Activated naive CD8-positive, alpha-beta T cell treated with anti-CD3 and anti-CD28 coated beads for 36 hours (primary cell): ENCODE measurements around the gene C5orf46. TPM values are rescaled to one million over a fixed set of nuclear protein-coding genes. Genes with fewer than 3 reads are reported as not detected.
"Not testable (repeated sequence)": the region's sequence is repeated elsewhere in the genome, so short reads cannot be mapped to it uniquely, and the experiment has no call there.

Experiments
- DNase-seq: peaks from one replicate; pipeline ENCODE4 v3.0.0; 2021
- H3K27ac Mint-ChIP-seq: one replicate; pipeline ENCODE4 v1.8.0; 2022; ENCODE audit warnings: mild to moderate bottlenecking, moderate library complexity, mixed read lengths
- H3K27me3 Mint-ChIP-seq: one replicate; pipeline ENCODE4 v1.8.0; 2022; ENCODE audit warnings: mild to moderate bottlenecking, mixed read lengths
- H3K36me3 Mint-ChIP-seq: one replicate; pipeline ENCODE4 v1.8.0; 2021; ENCODE audit warnings: mild to moderate bottlenecking, mixed read lengths
- H3K4me1 Mint-ChIP-seq: one replicate; pipeline ENCODE4 v1.8.0; 2021; ENCODE audit warnings: mixed read lengths
- H3K4me3 Mint-ChIP-seq: one replicate; pipeline ENCODE4 v1.8.0; 2022; ENCODE audit warnings: mild to moderate bottlenecking, moderate library complexity, mixed read lengths
- H3K9me3 Mint-ChIP-seq: one replicate; pipeline ENCODE4 v1.8.0; 2022; ENCODE audit warnings: mixed read lengths
- total RNA-seq, 2 experiments: library from RNA; stranded (reverse); gene quantifications; one replicate each; pipeline ENCODE4 v1.2.3, GENCODE V29; 2021

Gene C5orf46
- not detected for total RNA-seq

DNA sequence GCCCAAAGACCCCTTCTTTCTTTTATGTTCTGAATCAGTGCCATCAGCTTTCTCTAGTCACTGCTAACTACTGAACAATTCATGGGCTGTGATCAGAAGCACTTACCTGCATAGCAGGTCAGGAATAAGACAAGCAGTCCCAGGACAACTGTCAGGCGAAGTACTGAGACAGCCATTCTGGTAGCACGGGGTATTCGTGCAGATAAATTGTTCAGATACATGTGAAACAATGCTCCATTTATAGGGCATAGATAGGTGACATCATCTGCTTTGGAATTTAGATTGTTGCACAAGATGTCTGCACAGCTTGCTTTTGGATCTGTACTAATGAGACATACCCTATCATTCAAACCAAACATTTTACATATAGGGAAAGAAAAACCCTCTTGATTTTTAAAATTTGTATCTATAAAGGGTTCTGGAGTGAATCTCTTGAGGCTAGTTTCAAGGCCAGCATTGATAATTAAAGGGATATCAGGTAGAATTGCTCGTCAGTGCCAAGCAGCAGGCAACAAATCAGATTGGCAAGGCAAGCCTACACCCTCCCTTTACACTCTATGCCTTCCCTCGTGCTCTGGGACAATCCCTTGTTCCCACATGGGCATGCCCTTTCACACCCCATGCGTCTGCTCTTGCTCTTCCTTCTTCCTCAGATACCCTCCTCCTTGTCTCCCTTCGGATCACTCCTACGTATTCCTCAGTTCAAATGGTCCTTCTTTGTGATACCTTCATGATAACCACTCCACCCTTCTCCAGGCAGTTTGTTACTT is at the start of gene C5orf46:
Gene C5orf46 (minus strand): TSS at position 213 of the 770 bp plus-strand sequence. CDS start 37 bp downstream, at position 176.
- DNase-seq = no peak
- H3K9me3 Mint-ChIP-seq = no peaks in the 10 kb centered on the region
- no peaks in the 10 kb centered on the region for H3K4me1 Mint-ChIP-seq
- H3K27me3 Mint-ChIP-seq = no peaks in the 10 kb centered on the region
- no peaks in the 10 kb centered on the region for H3K36me3 Mint-ChIP-seq
- no peak within 1 kb of the TSS for H3K4me3 Mint-ChIP-seq
- no peak within 1 kb of the TSS for H3K27ac Mint-ChIP-seq

DNA sequence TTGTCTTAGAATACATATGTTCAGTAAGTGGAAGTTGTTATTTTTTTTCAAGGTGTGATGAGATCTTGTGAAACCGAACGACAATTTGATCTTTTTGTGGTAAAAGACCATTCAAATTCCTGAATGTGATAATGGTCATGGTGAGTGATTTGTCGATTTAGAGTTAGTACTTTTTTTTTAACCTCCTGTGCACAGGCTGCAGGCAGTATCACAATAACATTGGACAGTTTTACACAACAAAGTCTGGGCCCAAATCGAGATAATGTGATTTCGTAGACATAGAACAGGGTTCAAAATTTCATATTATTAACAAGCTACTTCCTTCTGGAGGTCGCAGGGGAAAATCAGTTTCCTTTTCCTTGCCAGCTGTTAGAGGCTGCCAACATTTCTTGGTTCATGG is 48.6 kb upstream of the C5orf46 start:
- Mint-ChIP-seq H3K27me3 (peaks cover 4% of the 10 kb centered on the region), H3K9me3 (peaks cover 1% of the 10 kb centered on the region), H3K36me3 (no peaks in the 10 kb centered on the region), H3K4me3 (no peak overlapping the region), H3K27ac (no peak overlapping the region), H3K4me1 (no peaks in the 10 kb centered on the region)
- DNase-seq = no peak

DNA sequence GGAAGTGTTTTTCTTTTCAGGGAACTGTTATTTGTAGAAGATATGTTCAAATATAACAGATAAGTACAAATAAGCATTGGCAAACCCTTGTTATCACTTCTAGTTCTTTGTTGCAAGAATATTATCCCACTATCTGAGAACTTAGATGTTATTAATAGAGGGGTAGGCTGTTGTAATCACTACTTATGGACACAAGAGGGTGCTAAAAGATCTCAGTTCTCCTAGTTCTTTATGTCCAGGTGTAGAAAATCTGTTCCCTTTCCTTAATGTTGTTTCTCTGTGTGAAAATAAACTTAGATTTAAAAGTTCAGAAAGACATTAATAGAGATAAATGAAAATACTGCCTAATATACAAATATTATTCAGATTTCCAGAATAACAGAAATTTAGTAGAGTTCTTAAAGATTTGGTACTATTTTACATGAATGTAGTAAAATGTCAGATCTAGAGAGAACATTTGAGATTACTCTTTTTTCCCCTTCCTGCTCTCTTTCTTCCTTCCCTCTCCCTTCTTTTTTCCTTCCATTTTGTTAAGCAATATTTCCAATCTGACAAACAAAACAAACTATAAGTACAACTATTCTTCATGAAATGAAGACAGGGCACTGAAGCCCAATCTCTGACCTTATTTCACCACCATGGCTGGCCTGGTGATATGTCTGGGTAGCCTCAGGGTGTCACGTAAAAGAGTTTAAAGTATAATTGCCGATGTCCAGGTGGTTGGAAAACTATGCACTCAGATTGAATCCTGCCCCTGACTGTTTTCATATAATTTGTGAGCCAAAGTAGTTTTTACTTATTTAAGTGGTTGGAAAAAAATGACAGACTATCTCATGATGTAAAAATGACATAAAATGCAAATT is 43.6 kb upstream of the C5orf46 start:
- H3K4me1 Mint-ChIP-seq = no peaks in the 10 kb centered on the region
- no peaks in the 10 kb centered on the region for H3K9me3 Mint-ChIP-seq
- H3K27ac Mint-ChIP-seq = no peak overlapping the region
- H3K36me3 Mint-ChIP-seq = no peaks in the 10 kb centered on the region
- peaks cover 5% of the 10 kb centered on the region for H3K27me3 Mint-ChIP-seq
- DNase-seq = no peak
- H3K4me3 Mint-ChIP-seq = no peak overlapping the region

DNA sequence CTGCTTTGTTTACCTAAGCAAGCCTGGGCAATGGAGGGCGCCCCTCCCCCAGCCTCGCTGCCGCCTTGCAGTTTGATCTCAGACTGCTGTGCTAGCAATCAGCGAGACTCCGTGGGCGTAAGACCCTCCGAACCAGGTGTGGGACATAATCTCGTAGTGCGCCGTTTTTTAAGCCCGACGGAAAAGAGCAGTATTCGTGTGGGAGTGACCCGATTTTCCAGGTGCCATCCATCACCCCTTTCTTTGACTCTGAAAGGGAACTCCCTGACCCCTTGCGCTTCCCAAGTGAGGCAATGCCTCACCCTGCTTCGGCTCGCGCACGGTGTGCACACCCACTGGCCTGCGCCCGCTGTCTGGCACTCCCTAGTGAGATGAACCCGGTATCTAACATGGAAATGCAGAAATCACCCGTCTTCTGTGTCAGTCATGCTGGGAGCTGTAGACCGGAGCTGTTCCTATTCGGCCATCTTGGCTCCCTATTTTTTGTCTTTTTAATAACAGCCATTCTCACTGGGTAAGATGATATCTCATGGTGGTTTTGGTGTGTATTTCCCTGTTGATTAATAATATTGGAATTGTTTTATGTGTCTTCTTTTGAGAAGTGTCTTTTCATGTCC is 40.4 kb upstream of the C5orf46 start:
- H3K4me1 Mint-ChIP-seq, H3K4me3 Mint-ChIP-seq, DNase-seq, H3K36me3 Mint-ChIP-seq, H3K9me3 Mint-ChIP-seq, H3K27me3 Mint-ChIP-seq, H3K27ac Mint-ChIP-seq: not testable (repeated sequence)

DNA sequence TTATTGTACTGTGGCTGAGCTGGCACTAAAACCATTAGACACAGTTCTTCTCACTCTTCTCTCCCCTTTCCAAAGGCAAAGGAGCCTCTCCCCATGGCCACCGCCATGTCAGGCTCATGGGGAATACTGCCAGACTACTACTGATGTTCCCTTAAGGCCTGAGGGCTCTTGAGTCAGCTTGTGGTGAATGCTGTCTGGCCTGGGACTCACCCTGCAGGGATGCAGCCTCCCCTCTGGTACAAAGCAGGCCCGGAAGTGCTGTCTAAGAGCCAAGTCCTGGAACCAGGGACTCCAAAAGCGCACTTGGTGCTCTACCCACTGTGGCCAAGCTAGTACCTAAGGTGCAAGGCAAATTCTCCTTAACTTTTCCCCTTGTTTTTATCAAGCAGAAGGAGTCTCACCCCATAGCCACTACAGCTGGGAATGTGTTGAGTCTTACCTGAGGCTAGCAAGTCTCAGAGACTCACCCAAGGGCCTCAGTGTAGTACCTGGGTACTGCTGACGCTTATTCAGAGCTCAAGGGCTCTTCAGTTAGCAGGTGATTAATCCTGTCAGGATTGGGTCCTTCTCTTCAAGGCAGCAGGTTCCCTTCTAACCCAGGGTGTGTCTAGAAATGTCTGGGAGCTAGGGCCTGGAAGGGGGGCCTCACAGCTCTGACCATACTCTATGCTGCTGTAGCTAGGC is 33.2 kb upstream of the C5orf46 start:
- Mint-ChIP-seq H3K27ac (no peak overlapping the region), H3K27me3 (peaks cover 3% of the 10 kb centered on the region), H3K9me3 (no peaks in the 10 kb centered on the region)

DNA sequence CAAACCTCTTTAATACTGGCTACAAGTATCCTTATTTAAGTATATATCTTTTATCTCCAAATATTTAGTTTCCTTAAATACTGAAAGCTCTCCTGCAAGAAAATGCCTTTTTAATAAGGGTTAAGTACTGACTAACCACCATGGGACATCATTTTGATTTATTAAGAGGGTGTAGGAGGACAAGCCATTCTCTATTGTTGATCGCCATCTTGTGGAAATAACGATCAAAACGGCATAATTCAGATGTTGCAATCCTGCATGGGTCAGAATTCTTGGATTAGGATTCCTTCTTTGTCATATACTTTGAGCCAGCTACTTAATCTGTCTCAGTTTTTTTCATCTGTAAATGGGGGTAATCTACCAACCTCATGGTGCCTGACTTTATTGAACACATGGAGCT is 28.7 kb upstream of the C5orf46 start:
- H3K27ac Mint-ChIP-seq = no peak overlapping the region
- H3K27me3 Mint-ChIP-seq = peaks cover 3% of the 10 kb centered on the region
- no peaks in the 10 kb centered on the region for H3K4me1 Mint-ChIP-seq
- peaks cover 2% of the 10 kb centered on the region for H3K9me3 Mint-ChIP-seq
- no peak overlapping the region for H3K4me3 Mint-ChIP-seq
- no peaks in the 10 kb centered on the region for H3K36me3 Mint-ChIP-seq
- no peak for DNase-seq

More for the DNA sequence above, 33.2 kb upstream of the C5orf46 start:
- Mint-ChIP-seq H3K36me3 (no peaks in the 10 kb centered on the region), H3K4me1 (no peaks in the 10 kb centered on the region), H3K4me3 (no peak overlapping the region)
- DNase-seq = no peak

DNA sequence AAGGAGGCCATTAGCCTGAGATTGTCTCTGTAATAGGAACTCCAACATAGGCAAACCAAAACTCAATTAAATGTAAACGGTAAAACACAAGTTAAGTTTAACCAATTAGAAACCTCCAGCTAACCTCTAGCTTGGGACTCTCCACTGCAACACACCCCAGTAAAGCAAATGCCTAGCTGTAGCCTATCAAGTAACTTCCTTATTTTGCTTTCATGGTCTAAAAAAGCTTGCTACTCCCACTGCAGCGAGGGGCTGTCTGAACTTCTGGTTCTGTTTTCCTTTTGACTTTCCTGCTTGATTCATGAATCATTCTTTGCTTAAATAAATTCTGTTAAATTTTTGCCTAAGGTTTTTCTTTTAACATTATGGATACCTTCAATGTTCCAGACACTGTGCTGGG is 24.4 kb upstream of the C5orf46 start:
- Mint-ChIP-seq H3K9me3 (peaks cover 2% of the 10 kb centered on the region), H3K36me3 (no peaks in the 10 kb centered on the region), H3K4me3 (no peak overlapping the region), H3K27me3 (no peaks in the 10 kb centered on the region), H3K27ac (no peak overlapping the region), H3K4me1 (no peaks in the 10 kb centered on the region)
- DNase-seq = no peak

DNA sequence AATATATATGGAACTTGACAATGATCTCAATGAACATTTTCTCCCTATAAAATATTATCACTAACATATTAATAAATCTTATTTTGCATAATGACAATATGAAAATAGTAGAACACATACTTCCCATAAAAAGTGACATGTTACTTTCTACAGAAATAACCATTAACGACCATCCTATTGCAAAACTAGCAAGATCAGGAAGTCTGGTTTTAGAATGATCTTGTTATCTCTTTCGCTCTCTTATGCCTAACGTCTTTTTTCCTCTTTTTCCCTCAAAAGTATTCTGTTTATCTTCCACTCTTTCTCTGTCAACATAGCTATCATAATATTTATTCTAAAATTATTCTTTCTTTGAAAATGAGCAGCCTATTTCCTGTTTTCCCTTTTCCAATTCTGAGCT is 21.6 kb upstream of the C5orf46 start:
- no peak overlapping the region for H3K4me3 Mint-ChIP-seq
- no peaks in the 10 kb centered on the region for H3K4me1 Mint-ChIP-seq
- peaks cover 2% of the 10 kb centered on the region for H3K9me3 Mint-ChIP-seq
- H3K27ac Mint-ChIP-seq = no peak overlapping the region
- H3K36me3 Mint-ChIP-seq = no peaks in the 10 kb centered on the region
- DNase-seq = no peak
- peaks cover 4% of the 10 kb centered on the region for H3K27me3 Mint-ChIP-seq

DNA sequence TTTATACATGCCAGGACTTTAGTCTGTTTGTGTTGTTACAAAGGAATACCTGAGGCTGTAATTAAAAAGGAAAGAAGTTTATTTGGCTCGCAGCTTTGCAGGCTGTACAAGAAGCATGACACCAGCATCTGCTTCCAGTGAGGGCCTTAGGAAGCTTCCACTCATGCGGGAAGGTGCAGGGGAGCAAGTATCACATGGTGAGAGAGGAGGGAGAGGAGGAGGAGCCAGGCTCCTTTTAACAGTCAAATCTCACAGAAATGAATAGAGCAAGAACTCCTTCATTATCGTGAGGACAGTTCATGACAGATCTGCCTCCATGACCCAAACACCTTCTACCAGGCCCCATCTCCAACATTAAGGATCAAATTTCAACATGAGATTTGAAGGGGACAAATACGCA is 18.7 kb upstream of the C5orf46 start:
- no peak for DNase-seq
- peaks cover 4% of the 10 kb centered on the region for H3K27me3 Mint-ChIP-seq
- H3K36me3 Mint-ChIP-seq = no peaks in the 10 kb centered on the region
- H3K27ac Mint-ChIP-seq = no peak overlapping the region
- H3K4me3 Mint-ChIP-seq = no peak overlapping the region
- H3K4me1 Mint-ChIP-seq = no peaks in the 10 kb centered on the region
- H3K9me3 Mint-ChIP-seq = no peaks in the 10 kb centered on the region

DNA sequence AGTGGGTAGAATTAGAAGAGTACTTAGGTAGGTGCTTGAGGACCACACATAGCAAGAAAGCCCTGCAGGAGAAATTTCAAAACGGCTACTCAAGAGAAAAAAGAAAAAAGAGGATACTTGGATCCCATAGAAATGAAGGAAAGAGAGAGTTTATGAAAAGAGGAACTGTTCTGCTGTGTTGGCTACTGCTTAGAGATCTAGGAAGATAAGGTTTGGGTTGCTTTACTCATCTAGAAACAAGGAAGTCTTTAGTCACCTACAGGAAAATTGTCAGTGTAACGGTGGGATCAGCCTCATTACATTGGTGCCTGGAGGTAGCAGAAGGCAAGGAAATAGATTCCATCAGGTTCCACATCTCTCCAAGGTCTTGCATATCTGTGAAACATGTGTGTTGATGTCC is 14.8 kb upstream of the C5orf46 start:
- Mint-ChIP-seq H3K4me3 (no peak overlapping the region), H3K9me3 (no peaks in the 10 kb centered on the region), H3K36me3 (no peaks in the 10 kb centered on the region), H3K27me3 (peaks cover 8% of the 10 kb centered on the region), H3K4me1 (no peaks in the 10 kb centered on the region), H3K27ac (no peak overlapping the region)
- DNase-seq = no peak

DNA sequence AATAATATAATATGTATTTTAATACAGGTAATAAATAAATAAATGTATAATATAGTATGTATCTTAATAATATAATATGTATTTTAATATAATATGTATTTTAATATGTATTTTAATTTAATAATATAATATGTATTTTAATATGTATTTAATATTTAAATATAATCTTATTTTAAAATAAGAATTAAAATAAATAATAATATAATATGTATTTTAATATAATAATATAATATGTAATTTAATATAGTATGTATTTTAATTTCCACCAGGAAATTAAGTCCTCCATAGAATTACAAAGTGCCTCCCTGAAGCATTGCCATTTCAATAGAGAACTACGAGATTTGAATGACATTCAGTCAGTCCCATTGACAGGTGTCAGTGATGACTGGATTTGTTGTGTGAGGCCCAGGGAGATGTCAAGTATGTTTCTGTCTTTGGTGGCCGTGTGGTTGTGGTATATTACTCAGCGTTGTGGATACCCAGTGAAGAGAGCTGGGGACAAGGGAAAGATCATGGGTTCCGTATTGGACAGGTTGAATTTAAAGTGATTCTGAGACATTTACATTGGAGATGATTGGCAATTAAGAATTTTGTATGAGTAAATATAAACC is 14.2 kb upstream of the C5orf46 start:
- H3K4me3 Mint-ChIP-seq = no peak overlapping the region
- no peaks in the 10 kb centered on the region for H3K4me1 Mint-ChIP-seq
- no peak for DNase-seq
- no peaks in the 10 kb centered on the region for H3K9me3 Mint-ChIP-seq
- H3K27me3 Mint-ChIP-seq = peaks cover 8% of the 10 kb centered on the region
- no peak overlapping the region for H3K27ac Mint-ChIP-seq
- no peaks in the 10 kb centered on the region for H3K36me3 Mint-ChIP-seq

DNA sequence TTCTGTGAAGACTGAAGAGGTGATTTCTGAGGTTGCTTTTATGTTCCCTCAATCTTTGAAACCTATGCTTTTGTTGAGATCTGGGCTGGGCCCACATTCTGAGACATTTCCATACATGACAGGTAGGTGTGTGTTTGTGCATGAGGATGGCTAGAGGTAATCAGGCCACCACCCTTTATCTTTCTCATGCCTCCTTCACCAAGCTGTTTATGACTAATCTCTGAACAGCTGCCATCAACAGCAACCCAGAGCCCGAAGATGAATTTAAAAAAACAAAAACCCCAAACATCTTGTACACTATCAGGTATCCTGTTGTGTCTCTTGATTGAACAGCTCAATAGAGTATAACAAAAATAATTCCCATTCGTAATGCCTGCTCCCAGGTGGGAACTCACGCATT is 12.6 kb upstream of the C5orf46 start:
- no peak for DNase-seq
- H3K9me3 Mint-ChIP-seq = no peaks in the 10 kb centered on the region
- H3K27me3 Mint-ChIP-seq = peaks cover 16% of the 10 kb centered on the region
- no peak overlapping the region for H3K27ac Mint-ChIP-seq
- no peaks in the 10 kb centered on the region for H3K4me1 Mint-ChIP-seq
- no peaks in the 10 kb centered on the region for H3K36me3 Mint-ChIP-seq
- no peak overlapping the region for H3K4me3 Mint-ChIP-seq

DNA sequence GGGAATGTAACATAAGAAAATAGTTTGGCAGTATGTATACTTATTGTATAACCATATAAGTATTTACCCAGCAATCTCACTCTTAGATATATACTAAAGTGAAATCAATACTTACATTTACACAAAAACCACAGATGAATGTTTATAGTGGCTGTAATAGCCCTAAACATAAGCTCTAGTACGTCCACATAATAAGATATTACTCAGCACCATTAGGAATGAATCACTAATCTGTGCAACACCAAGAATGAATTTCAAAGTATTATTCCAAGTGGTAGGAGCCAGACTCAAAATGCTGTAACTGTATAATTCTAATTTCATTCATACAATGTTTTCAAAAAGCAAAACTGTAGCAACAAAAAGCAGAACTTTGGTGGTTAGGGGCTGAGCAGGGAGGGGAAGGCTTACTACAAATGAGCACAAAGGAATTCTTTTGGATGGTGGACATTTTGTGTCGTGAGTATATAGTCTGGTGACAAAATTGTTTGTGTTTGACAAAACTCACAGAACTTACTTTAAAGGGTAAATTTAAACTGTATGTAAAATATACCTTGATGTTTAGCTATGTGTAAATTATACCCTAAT is 11.9 kb upstream of the C5orf46 start:
- Mint-ChIP-seq H3K9me3 (no peaks in the 10 kb centered on the region), H3K27ac (no peak overlapping the region), H3K4me3 (no peak overlapping the region), H3K27me3 (peaks cover 16% of the 10 kb centered on the region), H3K4me1 (no peaks in the 10 kb centered on the region), H3K36me3 (no peaks in the 10 kb centered on the region)
- DNase-seq = no peak

DNA sequence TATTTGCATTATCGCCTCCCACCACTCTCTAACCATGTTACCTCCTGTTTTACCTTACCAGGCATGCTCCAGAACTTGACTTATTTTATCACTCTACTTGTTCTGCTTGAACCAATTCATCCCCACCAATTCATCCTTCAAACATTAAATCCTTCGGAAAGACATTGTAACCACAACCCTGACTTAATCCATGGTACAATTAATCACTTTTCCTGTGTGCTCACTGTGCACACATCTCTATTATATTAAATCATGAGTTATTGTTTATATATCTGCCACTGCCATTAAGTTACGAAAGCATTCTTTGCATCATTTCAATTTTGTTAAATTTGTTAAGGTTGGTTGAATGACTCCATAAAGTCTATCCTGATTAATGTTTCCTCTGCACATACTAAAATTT is 7.4 kb upstream of the C5orf46 start:
- Mint-ChIP-seq H3K4me3 (no peak overlapping the region), H3K36me3 (no peaks in the 10 kb centered on the region), H3K4me1 (no peaks in the 10 kb centered on the region), H3K27me3 (peaks cover 16% of the 10 kb centered on the region), H3K27ac (no peak overlapping the region), H3K9me3 (no peaks in the 10 kb centered on the region)
- DNase-seq = no peak
